ENCODE measurements around the gene CEP170B.
"Not testable (repeated sequence)": the region's sequence is repeated elsewhere in the genome, so short reads cannot be mapped to it uniquely, and the experiment has no call there.

CEP170B gene

DNA sequence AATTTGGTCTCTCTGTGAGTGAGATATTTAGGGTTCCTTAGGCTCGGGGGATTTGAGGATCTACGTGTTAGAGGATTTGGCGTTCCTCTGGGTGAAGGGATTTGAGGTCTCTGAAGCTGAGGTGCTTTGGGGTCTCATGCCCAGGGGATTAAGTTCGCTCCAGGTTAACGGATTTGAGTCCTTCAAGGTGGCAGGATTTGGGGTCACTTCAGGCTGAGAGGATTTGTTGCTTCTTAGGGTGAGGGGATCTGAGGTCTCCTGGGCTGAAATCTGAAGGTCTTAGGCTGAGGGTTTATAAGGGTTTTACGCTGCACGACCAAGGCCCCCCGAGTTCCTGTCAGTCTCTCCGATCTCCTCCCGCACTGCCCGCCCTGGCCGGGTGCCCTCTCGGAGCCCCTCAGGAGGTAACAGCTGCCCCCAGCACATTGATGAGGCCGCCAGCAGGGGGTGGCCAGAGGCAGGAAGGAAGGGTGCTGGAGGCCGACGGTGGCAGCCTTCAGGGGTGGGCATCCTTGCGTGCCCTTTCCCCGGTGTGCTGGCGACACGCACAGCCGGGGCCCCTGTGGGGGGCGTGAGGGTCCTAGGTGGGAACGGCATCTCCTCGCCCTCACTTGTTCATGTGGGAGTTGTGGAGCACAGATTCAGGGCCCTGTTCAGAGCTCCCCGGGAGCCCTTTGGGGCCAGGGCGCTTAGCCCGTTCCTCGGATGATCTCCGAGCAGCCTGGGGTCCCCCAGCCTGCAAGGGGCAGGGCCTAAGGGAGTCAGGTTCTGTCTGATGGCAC lies 14.3 kb downstream of the CEP170B start:
- DNase-seq (ENCODE audit: low read depth), result no peak

GRCh38 chr14:104879983-104880565 lies 15.0 kb downstream of the CEP170B start:
- DNase-seq (ENCODE audit: low read depth), result no peak

- no peak for DNase-seq (ENCODE audit: low read depth)
Measured at GRCh38 chr14:104880584-104881210, 15.6 kb downstream of the CEP170B start.

- DNase-seq (ENCODE audit: low read depth), result no peak
Measured at GRCh38 chr14:104881369-104881979, 16.4 kb downstream of the CEP170B start.

DNA sequence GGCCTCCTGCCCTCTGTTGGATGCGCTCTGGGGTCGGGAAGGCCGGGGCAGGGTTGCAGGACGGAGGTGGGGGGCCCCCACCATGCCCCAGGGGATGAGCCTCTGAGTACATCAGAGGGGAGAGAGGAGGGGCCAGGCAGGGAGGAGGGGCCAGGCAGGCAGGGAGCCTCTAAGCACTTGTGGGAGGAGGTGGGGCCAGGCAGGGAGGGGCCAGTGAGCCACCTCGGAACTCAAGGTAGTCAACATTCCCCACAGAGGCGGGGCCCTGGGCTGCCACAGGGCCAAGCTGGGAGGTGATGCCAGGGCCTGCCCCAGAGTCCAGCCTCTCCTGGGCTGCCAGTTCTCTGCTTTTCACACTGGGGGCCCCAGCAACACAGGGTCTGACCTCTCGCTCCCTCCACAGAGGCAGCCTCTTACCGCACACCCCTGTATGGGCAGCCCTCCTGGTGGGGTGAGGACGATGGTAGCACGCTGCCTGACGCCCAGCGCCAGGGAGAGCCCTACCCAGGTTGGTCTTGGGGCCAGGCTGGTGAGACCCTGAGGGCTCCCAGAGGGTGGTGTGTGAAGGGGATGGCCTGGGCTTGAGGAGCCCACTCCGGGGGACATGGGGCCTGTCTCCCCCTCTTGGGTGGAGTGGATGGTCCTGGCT lies 17.4 kb downstream of the CEP170B start:
- no peak for DNase-seq (ENCODE audit: low read depth)

GRCh38 chr14:104882991-104883660 lies 18.1 kb downstream of the CEP170B start:
- no peak for DNase-seq (ENCODE audit: low read depth)

DNA sequence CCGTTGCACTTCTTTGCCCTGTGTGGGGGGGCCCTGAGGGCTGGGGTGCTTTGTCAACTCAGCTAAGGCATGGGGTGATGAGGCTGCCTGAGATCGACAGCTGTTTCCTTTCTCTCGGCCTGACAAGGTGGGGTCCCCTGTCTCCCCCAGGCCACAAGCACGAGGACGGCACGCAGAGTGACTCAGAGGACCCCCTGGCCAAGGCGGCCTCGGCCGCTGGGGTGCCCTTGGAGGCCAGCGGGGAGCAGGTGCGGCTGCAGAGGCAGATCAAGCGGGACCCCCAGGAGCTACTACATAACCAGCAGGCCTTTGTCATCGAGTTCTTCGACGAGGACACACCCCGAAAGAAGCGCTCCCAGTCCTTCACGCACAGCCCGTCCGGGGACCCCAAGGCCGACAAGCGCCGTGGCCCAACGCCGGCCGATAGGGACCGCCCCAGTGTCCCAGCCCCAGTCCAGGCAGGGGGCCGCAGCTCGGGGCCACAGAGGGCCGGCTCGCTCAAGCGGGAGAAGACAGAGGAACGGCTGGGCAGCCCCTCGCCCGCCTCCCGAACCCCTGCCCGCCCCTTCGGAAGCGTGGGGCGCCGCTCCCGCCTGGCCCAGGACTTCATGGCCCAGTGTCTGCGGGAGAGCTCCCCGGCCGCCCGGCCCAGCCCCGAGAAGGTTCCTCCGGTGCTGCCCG lies 18.8 kb downstream of the CEP170B start:
- DNase-seq (ENCODE audit: low read depth), result no peak

DNA sequence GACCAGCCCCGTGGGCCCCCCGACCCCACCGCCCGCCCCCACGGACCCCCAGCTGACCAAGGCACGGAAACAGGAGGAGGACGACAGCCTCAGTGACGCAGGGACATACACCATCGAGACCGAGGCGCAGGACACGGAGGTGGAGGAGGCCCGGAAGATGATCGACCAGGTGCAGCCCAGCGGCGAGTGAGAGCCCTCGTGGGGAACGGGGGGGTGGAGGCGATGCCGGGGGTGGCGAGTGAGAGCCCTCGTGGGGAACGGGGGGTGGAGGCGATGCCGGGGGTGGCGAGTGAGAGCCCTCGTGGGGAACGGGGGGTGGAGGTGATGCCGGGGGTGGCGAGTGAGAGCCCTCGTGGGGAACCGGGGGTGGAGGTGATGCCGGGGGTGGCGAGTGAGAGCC lies 19.3 kb downstream of the CEP170B start:
- DNase-seq (ENCODE audit: low read depth), result not testable (repeated sequence)

DNA sequence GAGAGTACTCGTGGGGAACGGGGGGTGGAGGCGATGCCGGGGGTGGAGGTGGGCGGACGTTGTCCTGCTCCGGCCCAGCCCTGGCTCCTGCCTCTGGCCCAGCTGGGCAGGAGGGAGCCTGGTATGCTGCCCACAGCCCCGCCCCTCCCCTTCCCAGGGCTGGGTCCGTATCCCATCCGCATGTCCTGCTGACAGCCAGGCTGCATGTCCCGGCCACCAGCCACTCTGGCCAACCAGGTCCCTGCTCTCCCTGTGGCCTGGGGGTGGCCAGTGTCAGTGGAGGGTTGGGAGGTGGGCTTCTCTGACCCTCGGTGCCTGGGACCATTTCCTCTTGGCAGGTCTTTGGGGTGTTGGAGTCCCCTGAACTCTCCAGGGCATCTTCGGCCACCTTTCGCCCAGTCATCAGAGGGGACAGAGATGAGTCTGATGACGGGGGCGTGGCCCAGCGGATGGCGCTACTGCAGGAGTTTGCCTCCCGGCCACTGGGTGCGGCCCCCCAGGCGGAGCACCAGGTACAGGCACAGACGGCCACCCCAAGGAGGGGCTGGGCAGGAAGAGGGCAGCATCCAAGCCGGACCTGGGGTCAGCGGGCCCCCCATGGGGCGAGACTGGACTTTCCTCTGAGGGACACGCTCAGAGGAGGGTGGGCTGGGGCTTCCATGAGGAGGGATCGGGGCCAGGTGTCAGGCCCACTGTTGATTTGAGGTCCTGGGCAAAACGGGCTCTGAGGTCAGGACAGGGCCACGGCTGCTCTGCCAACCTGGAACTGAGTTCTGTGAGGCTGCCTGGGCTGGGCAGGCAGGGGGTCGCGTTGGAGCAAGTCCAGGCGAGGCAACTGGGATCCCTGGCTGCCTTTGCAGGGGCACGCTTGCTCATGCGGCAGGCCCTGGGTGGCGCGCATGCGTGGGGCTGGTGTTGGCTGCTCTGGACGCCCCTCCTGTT lies 20.2 kb downstream of the CEP170B start:
- DNase-seq (ENCODE audit: low read depth), result no peak

- DNase-seq (ENCODE audit: low read depth), result no peak
Measured at GRCh38 chr14:104885973-104886689, 21.1 kb downstream of the CEP170B start.

DNA sequence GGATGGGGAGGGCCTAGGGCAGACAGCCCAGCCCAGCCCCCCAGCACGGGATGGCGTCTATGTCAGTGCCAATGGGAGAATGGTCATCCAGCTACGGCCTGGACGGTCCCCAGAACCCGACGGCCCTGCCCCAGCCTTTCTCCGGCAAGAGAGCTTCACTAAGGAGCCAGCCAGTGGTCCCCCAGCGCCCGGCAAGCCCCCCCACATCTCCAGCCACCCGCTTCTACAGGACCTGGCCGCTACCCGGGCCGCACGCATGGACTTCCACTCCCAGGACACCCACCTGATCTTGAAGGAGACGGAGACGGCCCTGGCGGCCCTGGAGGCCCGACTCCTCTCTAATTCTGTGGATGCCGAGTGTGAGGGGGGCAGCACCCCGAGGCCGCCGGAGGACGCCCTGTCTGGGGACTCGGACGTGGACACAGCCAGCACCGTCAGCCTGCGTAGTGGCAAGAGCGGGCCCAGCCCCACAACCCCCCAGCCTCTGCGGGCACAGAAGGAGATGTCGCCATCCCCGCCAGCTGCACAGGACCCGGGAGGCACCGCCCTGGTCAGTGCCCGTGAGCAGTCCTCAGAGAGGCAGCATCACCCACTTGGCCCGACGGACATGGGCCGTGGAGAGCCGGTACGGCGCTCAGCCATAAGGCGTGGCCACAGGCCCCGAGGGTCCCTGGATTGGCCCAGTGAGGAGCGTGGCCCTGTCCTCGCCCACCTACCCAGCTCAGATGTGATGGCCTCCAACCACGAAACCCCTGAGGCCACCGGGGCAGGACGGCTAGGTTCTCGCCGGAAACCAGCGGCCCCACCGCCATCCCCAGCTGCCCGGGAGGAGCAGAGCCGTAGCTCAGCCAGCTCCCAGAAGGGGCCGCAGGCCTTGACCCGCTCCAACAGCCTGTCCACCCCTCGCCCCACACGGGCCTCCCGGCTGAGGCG lies 21.9 kb downstream of the CEP170B start:
- DNase-seq (ENCODE audit: low read depth), result no peak

- DNase-seq (ENCODE audit: low read depth), result no peak
Measured at GRCh38 chr14:104887623-104888488, 22.8 kb downstream of the CEP170B start.

GRCh38 chr14:104888489-104889374 lies 23.7 kb downstream of the CEP170B start:
- DNase-seq (ENCODE audit: low read depth), result no peak

- DNase-seq (ENCODE audit: low read depth), result no peak
Measured at GRCh38 chr14:104889375-104889757, 24.3 kb downstream of the CEP170B start.

- DNase-seq (ENCODE audit: low read depth), result not testable (repeated sequence)
Measured at GRCh38 chr14:104890292-104890691, 25.2 kb downstream of the CEP170B start.

- DNase-seq (ENCODE audit: low read depth), result no peak
Measured at GRCh38 chr14:104891121-104891551, 26.1 kb downstream of the CEP170B start.

All from T-helper 22 cell (primary cell).